ENCODE measurements around the gene TMEM14B. TPM values are rescaled to one million over a fixed set of nuclear protein-coding genes. Genes with fewer than 3 reads are reported as not detected.
A peak's percentile ranks its signal among the peaks of the same experiment; 100 is the strongest.

TMEM14B gene
- 93.2 and 103 TPM in 2 replicates for total RNA-seq (2014; rRNA removed; shearing (Covaris generic))
- 111 and 125 TPM in 2 replicates for total RNA-seq (2022)
- Bru-seq, nascent RNA: percentile 89 among the genes with signal in this experiment
- percentile 98 among the genes with signal in this experiment for BruChase-seq, experiment 1, labeled RNA remaining after a 6-hour chase
- percentile 94 among the genes with signal in this experiment for BruChase-seq, experiment 2, labeled RNA remaining after a 2-hour chase
- long read RNA-seq, transcript TMEM14B-202 (6 exons, 975 nt): major isoform, 114 of 137 reads
- long read RNA-seq, transcript TMEM14B-201 (5 exons, 787 nt): minor isoform, 14 of 137 reads
- long read RNA-seq, partial matches to known transcripts: 3 of 137 reads
- long read RNA-seq, other reads (novel, unspliced or antisense): 4 of 137 reads

DNA sequence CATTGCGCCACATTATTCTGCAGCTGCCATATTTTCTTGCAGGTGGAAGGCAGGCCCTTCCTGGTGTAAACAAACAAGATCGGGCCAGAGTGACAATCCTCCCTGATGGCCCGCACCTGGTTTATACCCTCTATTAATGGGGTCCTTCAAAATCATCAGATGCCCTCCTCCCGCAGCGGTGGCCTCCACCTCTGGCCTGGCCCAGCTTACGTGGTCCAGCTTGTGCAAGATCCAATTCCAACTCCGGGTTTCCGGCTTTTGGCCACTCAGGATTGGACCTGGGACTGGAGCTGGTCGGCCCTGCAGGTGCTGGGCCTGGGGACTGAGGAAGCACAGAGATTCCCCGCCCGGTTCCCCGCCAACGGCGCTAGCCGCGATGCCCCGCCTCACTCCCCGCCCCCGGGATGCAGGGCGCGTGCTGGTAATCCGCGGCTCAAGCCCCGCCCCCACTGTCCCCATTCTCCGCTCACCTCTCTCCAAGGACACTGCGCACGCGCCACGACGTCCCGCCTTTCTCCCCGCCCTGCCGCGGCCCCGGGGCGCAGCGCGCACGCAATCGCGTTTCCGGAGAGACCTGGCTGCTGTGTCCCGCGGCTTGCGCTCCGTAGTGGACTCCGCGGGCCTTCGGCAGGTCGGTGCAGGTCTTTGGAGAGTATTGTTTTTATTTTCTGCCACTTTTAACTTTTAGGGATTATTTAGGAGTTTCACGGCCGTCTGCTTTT is at the start of gene TMEM14B:
TSS of gene TMEM14B (plus strand) at position 555 of the 722 bp plus-strand sequence. CDS start 1,441 bp downstream, outside the sequence.
- peak; percentile 98 for DNase-seq (ENCODE audit: low spot score)
- Histone ChIP-seq H3K4me3 (ENCODE audit: low read depth, low read length, poor library complexity, severe bottlenecking) (peak within 1 kb of the TSS; percentile 77), H3K9me2 (ENCODE audit: insufficient read depth, low read length) (no peaks in the 10 kb centered on the region), H3K79me2 (ENCODE audit: insufficient read depth, low read depth, low read length) (peaks cover 31% of the 10 kb centered on the region), H3K9me3 (ENCODE audit: low read length) (no peaks in the 10 kb centered on the region), H3K4me2 (ENCODE audit: low read length) (peak within 1 kb of the TSS; percentile 92), H3K27ac (ENCODE audit: low read depth, low read length, poor library complexity, severe bottlenecking) (peak within 1 kb of the TSS; percentile 44), H2AFZ (ENCODE audit: low read length) (peak within 1 kb of the TSS; percentile 85), H3K36me3 (ENCODE audit: insufficient read depth, low read length) (peaks cover 27% of the 10 kb centered on the region), H3K4me1 (ENCODE audit: insufficient read depth, low read length, poor library complexity, severe bottlenecking) (peaks cover 27% of the 10 kb centered on the region), H4K20me1 (ENCODE audit: insufficient read depth, low read length) (no peaks in the 10 kb centered on the region)
- intact Hi-C loops (cut with micrococcal nuclease; ENCODE audit: unreplicated experiment): loop anchor here (1.0 to 5.0 kb wide), 5 partner anchors 24 to 235 kb away; partner anchors contain the start of gene TMEM14C
- no TSS peak for BruUV-seq (replicated peaks)
- ChIA-PET POLR2A (interaction anchor here (0.6 to 3.6 kb wide), 18 partner anchors 9 to 299 kb away, joined by 3 to 22 read pairs (median 6); partner anchors contain the start of genes C6orf52, PAK1IP1 and TMEM14C), CTCF (ENCODE audit: unreplicated experiment) (no interaction called here)
- TF ChIP-seq EZH2phosphoT487 (IDR thresholded peaks at IDR 0.05; ENCODE audit: borderline replicate concordance, low read depth, low read length): no peak
- TF ChIP-seq, protein P1, sequence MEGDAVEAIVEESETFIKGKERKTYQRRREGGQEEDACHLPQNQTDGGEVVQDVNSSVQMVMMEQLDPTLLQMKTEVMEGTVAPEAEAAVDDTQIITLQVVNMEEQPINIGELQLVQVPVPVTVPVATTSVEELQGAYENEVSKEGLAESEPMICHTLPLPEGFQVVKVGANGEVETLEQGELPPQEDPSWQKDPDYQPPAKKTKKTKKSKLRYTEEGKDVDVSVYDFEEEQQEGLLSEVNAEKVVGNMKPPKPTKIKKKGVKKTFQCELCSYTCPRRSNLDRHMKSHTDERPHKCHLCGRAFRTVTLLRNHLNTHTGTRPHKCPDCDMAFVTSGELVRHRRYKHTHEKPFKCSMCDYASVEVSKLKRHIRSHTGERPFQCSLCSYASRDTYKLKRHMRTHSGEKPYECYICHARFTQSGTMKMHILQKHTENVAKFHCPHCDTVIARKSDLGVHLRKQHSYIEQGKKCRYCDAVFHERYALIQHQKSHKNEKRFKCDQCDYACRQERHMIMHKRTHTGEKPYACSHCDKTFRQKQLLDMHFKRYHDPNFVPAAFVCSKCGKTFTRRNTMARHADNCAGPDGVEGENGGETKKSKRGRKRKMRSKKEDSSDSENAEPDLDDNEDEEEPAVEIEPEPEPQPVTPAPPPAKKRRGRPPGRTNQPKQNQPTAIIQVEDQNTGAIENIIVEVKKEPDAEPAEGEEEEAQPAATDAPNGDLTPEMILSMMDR (conservative IDR thresholded peaks at IDR 0.05; ENCODE audit: low read length): no peak

DNA sequence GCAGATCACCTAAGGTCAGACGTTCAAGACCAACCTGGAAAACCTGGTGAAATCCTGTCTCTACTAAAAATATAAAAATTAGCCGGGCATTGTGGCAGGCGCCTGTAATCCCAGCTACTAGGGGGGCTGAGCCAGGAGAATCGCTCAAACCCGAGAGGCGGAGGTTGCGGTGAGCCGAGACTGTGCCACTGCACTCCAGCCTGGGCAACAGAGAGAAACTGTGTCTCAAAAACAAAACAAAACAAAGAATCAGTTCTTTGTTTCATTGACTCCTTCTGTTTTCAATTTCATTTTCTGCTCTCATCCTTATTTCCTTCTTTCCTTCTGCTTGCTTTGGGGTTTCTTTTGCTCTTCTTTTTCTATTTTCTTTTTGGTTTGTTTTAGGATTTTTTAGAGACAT is 33.6 kb upstream of the TMEM14B start:
- Histone ChIP-seq H3K4me2 (ENCODE audit: low read length) (no peak overlapping the region), H3K9me3 (ENCODE audit: low read length) (peaks cover 10% of the 10 kb centered on the region; the same call in 1 of the 2 replicates), H3K4me3 (ENCODE audit: low read depth, low read length, poor library complexity, severe bottlenecking) (no peak overlapping the region), H3K79me2 (ENCODE audit: insufficient read depth, low read depth, low read length) (no peaks in the 10 kb centered on the region), H3K9me2 (ENCODE audit: insufficient read depth, low read length) (no peaks in the 10 kb centered on the region), H3K27ac (ENCODE audit: low read depth, low read length, poor library complexity, severe bottlenecking) (no peak overlapping the region), H2AFZ (ENCODE audit: low read length) (no peak overlapping the region), H3K4me1 (ENCODE audit: insufficient read depth, low read length, poor library complexity, severe bottlenecking) (no peaks in the 10 kb centered on the region), H4K20me1 (ENCODE audit: insufficient read depth, low read length) (no peaks in the 10 kb centered on the region), H3K36me3 (ENCODE audit: insufficient read depth, low read length) (peaks cover 23% of the 10 kb centered on the region)
- DNase-seq (ENCODE audit: low spot score): no peak
- ChIA-PET POLR2A (interaction anchor here (1.2 kb wide), 1 partner anchor 10 kb away, joined by 4 read pairs; no protein-coding TSS in a partner anchor), CTCF (ENCODE audit: unreplicated experiment) (no interaction called here)
- no peak for TF ChIP-seq EZH2phosphoT487 (IDR thresholded peaks at IDR 0.05; ENCODE audit: borderline replicate concordance, low read depth, low read length)
- TF ChIP-seq, protein P1 (conservative IDR thresholded peaks at IDR 0.05; ENCODE audit: low read length): no peak
- no TSS peak for BruUV-seq (replicated peaks)
- intact Hi-C loops (cut with micrococcal nuclease; ENCODE audit: unreplicated experiment): no loop called here
